HG03025 (cell line): ENCODE data around the gene PTPRN2.

Experiments used
- ATAC-seq: cut with Tn5 transposase; IDR thresholded peaks from one replicate; pipeline ENCODE4 v1.9.1; 2021; ENCODE audit warnings: mild to moderate bottlenecking, moderate library complexity; ENCODE audit not compliant: unreplicated experiment, low FRiP score

Gene PTPRN2

GRCh38 chr7:157830331-157830730 is 757.3 kb downstream of the PTPRN2 start:
- ATAC-seq, result no peak

- no peak for ATAC-seq
Measured at GRCh38 chr7:157829491-157829890, 758.1 kb downstream of the PTPRN2 start.

- no peak for ATAC-seq
Measured at GRCh38 chr7:157828881-157829280, 758.7 kb downstream of the PTPRN2 start.

- no peak for ATAC-seq
Measured at GRCh38 chr7:157828190-157828589, 759.4 kb downstream of the PTPRN2 start.

- no peak for ATAC-seq
Measured at GRCh38 chr7:157827863-157828160, 759.8 kb downstream of the PTPRN2 start.

GRCh38 chr7:157827045-157827862 is 760.4 kb downstream of the PTPRN2 start:
- ATAC-seq, result no peak

GRCh38 chr7:157826566-157826965 is 761.1 kb downstream of the PTPRN2 start:
- ATAC-seq, result no peak

GRCh38 chr7:157825325-157825724 is 762.3 kb downstream of the PTPRN2 start:
- no peak for ATAC-seq

GRCh38 chr7:157824819-157825121 is 762.9 kb downstream of the PTPRN2 start:
- no peak for ATAC-seq

GRCh38 chr7:157824011-157824818 is 763.4 kb downstream of the PTPRN2 start:
- ATAC-seq, result no peak

- no peak for ATAC-seq
Measured at GRCh38 chr7:157822688-157823031, 765.0 kb downstream of the PTPRN2 start.

GRCh38 chr7:157821959-157822687 is 765.5 kb downstream of the PTPRN2 start:
- no peak for ATAC-seq

GRCh38 chr7:157820796-157821195 is 766.8 kb downstream of the PTPRN2 start:
- no peak for ATAC-seq

- ATAC-seq, result no peak
Measured at GRCh38 chr7:157819455-157819807, 768.2 kb downstream of the PTPRN2 start.

- ATAC-seq, result no peak
Measured at GRCh38 chr7:157818701-157819454, 768.7 kb downstream of the PTPRN2 start.

GRCh38 chr7:157817944-157818700 is 769.5 kb downstream of the PTPRN2 start:
- ATAC-seq, result no peak

GRCh38 chr7:157817433-157817832 is 770.2 kb downstream of the PTPRN2 start:
- no peak for ATAC-seq

GRCh38 chr7:157816526-157817250 is 770.9 kb downstream of the PTPRN2 start:
- ATAC-seq, result no peak

GRCh38 chr7:157816086-157816485 is 771.5 kb downstream of the PTPRN2 start:
- no peak for ATAC-seq

GRCh38 chr7:157815706-157816022 is 772.0 kb downstream of the PTPRN2 start:
- ATAC-seq, result no peak
